AG09309 (cell line): ENCODE data around the gene NEU4.

Experiments
- DNase-seq: peaks from one replicate; pipeline ENCODE4 v3.0.0-alpha.2; 2010; ENCODE audit warnings: low read depth
- H3K4me3 ChIP-seq: 2 replicates; pipeline ENCODE4 v1.5.1; 2011; ENCODE audit warnings: mild to moderate bottlenecking, low read depth, low read length, moderate library complexity; ENCODE audit not compliant: control insufficient read depth
- CTCF ChIP-seq: IDR thresholded peaks from 2 replicates; pipeline ENCODE4 v1.5.1; 2011; ENCODE audit warnings: mild to moderate bottlenecking, low read depth, low read length, inconsistent platforms; ENCODE audit not compliant: insufficient read depth, control insufficient read depth; ENCODE audit errors: missing control alignments

The NEU4 gene

GRCh38 chr2:241809383-241810306, 652 bp downstream of the NEU4 start:
- TF ChIP-seq CTCF = no peak
- no peak for DNase-seq
- H3K4me3 ChIP-seq = no peak overlapping the region

GRCh38 chr2:241810307-241811200, 1.6 kb downstream of the NEU4 start:
- DNase-seq = no peak
- no peak for TF ChIP-seq CTCF

GRCh38 chr2:241811201-241811951, 2.4 kb downstream of the NEU4 start:
- no peak for TF ChIP-seq CTCF
- H3K4me3 ChIP-seq = no peak overlapping the region
- no peak for DNase-seq

More at GRCh38 chr2:241810307-241811200, 1.6 kb downstream of the NEU4 start:
- H3K4me3 ChIP-seq = no peak overlapping the region

- no peak for DNase-seq
- H3K4me3 ChIP-seq = no peak overlapping the region
- no peak for TF ChIP-seq CTCF
Observed at GRCh38 chr2:241811952-241812729, 3.1 kb downstream of the NEU4 start.

GRCh38 chr2:241812730-241813643, 4.0 kb downstream of the NEU4 start:
- no peak for DNase-seq
- TF ChIP-seq CTCF = no peak
- H3K4me3 ChIP-seq = no peak overlapping the region
